Fibroblast of peridontal ligament (primary cell): ENCODE measurements around the gene TECTB.

Experiments
- DNase-seq: peaks from one replicate; pipeline ENCODE4 v3.0.0-alpha.2; 2010; ENCODE audit errors: extremely low read depth

Gene TECTB

DNA sequence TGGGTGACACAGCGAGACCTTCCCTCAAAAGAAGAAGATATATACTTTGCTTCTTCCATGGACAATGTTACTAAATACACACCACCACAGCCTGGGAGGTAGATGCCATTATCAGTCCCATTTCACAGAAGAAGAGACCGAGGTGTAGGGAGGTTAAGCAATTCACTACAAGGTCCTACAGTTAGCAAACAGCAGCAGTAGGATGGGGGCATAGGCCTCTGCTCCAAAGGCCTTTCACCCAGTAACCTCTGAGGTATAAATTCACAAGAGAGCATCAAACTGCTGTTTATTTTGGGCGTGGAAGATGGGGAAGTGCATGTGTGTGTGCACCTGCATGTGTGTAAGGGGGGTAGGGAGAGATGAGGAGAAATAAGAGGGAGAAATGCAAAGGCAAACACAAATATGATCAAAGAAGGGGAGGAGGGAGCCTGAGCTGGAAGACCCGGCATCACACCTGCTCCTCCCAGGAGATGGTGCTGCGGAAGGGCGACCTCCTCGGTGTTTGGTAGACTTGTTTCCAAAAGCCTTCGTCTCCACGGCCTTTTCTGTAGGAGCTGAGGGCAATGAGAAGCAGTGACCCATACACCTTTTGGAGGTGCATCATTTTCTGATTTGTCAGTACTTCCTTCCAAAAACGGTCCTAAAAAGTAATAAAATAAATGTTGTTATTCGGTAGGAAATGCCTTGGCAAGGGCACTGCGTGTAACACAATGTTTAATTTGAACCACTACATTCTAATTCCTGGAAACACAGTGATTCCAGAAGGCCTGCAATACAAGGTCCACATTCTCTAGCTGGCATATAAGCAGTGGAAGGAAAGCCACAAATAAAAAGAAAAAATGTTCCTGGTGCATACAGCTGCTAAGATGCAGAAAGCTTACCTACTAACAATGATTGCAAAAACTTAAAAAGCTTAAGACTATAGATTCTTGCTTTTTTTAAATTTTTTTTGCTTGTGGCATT lies 64.8 kb downstream of the TECTB start:
- DNase-seq: no peak

DNA sequence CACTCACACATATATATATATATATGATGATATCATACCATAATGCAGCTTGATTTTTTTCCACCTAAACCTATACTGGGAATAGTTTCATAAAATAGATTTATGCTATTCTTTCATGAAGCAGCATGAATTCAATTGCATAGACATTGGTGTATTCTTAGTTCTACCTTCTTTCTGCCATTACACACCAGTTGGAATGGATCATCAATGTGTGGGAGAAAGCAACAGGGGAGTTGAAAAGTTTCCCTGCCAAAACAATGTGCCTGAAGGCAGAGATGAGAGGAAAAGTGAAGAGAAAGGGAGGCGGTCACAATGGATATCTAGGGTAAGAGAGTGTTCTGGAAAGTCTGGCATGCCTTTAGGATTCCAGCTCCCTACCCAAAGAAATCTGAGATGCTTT lies 65.6 kb downstream of the TECTB start:
- DNase-seq: no peak

DNA sequence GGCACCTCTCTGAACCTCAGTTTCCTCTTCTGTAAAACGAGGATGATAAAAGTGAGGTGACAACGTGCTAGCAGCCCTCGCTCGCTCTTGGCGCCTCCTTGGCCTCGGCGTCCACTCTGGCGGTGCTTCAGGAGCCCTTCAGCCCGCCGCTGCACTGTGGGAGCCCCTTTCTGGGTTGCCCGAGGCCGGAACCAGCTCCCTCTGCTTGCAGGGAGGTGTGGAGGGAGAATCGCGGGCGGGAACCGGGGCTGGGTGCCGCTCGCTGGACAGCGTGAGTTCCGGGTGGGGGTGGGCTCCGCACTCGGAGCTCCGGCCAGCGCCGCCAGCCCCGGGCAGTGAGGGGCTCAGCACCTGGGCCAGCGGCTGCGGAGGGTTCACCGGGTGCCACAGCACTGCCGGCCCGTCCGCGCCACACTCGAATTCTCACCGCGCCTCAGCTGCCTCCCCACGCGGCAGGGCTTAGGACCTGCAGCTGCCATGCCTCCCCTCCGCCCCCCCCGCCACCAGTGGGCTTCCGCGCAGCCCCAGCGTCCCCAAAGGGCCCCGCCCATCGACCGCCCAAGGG lies 66.4 kb downstream of the TECTB start:
- no peak for DNase-seq

DNA sequence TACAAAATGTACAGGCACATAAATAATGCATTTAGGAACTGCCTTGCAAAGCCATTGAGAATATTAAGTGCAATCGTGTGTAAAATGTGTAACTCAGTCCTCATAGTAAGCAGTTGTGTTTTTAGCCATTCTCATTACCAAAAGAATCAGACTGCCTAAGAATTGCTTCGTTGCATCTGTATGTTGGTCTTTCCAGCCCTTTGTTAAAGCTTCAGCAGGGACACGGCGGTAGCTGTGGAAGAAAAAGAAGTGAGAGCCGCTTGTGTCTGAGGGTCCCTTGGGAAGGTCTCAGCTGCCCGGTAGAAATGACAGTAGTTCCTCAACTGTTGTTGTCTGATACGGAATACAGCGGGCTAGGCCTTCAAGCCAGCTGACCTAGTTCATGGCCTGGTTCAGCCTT lies 67.9 kb downstream of the TECTB start:
- no peak for DNase-seq

DNA sequence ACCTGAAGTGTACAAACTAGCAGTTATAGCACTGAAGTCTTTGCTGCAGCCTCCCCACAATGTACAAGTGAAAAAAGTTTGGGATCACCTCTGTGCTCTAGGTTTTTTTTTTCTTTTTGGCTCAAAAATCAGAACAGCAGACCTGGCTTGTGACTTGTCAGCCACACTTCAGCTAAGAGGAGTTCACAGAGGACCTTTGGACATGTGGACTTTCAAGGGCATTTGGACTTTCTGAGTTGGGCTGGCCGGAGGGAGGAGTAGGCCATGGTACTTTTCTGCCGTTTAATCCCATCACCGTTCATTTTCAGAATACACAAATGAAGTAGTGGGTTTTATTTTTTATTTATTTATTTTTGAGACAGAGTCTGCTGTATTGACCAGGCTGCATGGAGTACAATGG lies 68.8 kb downstream of the TECTB start:
- DNase-seq: no peak

DNA sequence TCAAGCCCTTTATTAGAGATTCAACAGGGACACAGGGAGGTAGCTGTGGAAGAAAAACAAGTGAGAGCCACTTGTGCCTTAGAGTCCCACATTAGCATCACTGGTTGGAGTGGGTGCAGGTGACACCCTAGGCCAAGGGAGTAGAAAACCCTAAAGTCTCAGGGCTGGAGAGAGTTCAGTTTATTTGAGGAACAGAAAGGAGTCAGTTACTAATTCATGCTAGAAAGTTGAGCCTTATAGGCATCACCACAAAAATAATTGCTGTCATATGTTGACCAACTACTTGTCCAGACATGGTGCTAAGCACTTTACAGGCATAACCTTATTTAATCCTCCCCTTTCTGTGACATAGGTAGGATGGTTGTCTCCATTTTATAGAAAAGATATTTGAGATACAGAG lies 69.8 kb downstream of the TECTB start:
- DNase-seq: no peak
